Femur (tissue), 1 donor: ENCODE results near the gene SET.

Source experiments
- DNase-seq: peaks from one replicate; pipeline ENCODE4 v3.0.0-alpha.2; 2017

The SET gene

DNA sequence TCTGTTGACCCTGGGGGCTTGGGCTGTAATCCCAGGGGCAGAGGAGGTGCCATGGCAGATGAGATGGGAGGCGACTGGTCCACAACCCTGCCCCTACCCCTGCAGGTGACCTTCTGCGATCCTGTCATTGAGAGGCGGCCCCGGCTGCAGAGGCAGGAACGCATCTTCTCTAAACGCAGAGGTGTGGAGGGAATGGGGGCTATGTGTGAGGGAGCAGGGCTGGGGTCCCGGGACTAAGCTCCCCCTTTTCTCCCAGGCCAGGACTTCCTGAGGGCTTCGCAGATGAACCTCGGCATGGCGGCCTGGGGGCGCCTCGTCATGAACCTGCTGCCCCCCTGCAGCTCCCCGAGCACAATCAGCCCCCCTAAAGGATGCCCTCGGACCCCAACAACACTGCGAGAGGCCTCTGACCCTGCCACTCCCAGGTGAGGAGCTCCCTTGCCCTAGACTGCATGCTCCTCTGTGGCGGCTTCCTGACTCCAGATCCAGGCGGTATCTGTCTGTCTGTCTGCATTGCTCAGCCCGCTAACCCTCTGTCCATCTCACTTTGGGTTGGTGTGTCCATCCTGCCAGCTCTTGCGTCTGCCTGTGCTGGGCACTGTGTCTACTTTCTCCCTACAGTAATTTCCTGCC is 25.0 kb downstream of the SET start:
- no peak for DNase-seq

DNA sequence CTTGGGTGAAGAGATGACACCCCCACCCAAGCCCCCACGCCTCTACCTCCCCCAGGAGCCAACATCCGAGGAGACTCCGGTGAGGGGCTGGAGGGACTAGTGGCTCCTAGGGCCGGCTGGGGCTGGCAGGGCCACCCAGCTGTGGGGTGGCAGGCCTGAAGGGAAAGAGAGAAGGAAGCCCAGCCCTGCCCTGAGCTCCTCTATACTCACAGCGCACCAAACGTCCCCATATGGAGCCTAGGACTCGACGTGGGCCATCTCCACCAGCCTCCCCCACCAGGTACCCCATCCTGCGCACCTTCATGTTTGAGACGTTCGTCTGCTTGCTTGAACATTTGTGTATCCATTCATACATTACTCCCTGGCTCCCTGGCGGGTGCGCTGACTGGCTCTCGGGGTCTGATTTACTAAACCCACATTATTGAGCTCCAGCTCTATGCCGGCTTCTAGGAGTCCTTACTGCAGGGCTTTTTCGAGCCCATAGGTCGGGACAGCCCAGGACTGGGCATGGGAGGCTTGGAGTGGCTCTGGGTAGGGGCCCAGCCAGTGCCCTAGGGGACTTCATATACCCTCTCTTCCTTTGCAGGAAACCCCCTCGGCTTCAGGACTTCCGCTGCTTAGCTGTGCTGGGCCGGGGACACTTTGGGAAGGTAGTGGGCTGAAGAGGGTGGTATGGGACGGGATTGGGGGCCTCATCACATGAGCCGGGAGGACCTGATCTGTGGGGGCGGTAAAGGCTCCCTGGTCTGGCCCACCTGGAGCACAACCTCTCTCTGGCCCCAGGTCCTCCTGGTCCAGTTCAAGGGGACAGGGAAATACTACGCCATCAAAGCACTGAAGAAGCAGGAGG is 25.8 kb downstream of the SET start:
- no peak for DNase-seq

DNA sequence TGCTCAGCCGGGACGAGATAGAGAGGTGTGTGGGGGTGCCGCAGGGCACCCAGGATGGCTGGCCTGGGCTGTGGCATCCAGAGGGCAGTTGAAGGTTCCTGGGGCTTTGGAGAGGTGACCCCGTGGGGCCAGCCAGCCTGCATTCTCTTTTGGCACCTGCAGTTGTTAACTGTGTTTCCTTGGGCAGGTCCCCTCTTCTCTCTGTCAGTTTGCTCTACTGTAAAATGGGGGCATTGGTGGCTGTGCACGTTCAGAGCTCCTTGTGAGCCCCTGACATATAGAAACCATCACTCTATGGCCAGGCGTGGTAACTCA is 26.4 kb downstream of the SET start:
- DNase-seq, result no peak

DNA sequence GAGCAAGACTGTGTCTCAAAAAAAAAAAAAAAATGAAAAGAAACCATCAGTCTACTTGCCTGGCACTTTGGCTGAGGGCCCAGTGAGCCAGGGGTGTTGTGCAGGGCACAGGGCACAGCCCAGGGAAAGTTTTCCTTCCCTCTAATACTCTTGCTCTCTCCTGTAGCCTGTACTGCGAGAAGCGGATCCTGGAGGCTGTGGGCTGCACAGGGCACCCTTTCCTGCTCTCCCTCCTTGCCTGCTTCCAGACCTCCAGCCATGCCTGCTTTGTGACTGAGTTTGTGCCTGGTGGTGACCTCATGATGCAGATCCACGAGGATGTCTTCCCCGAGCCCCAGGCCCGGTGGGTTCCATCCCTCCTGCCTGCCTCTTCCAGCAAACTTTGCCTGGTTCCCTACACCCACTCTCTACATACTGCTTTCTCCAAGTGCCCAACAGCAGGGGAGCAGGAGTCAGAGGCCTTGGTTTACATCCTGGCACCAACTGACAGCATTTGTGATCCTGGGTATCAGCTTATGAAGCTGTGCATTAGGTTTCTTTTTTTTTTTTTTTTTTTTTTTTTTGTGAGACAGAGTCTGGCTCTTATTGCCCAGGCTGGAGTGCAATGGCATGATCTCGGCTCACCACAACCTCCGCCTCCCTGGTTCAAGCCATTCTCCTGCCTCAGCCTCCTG is 27.7 kb downstream of the SET start:
- DNase-seq, result no peak

DNA sequence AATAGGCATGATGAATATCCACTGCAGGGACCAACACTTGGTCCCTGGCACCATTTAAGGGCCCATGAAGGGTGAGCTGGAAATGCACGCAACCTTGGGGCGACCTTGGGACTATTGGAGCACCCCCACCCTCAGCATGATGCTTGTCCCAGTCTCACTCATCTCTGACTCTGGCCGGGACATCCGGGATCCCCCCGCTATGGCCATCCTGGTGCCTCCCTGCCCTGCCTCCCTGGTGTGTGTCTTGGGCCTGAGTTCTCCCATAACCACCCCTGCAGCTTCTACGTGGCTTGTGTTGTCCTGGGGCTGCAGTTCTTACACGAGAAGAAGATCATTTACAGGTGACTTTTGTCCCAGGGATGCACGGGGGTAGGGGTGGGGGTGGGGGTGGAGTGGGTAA is 29.0 kb downstream of the SET start:
- no peak for DNase-seq

DNA sequence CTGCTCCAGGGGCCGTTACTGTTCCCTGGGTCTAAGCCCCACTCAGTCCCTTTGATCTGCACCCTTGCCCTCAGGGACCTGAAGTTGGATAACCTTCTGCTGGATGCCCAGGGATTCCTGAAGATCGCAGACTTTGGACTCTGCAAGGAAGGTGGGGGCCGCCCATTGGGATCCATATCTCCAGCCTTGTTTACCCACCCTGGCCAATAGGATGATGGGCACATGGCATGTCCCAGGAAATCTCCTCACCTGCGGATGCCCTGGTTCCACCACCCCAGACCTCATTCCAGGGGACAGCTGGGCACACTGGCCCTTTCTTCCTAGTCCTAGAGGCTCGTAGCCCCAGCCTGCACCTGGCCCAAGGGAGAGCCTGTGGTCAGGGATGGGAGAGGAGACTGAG is 29.5 kb downstream of the SET start:
- no peak for DNase-seq

DNA sequence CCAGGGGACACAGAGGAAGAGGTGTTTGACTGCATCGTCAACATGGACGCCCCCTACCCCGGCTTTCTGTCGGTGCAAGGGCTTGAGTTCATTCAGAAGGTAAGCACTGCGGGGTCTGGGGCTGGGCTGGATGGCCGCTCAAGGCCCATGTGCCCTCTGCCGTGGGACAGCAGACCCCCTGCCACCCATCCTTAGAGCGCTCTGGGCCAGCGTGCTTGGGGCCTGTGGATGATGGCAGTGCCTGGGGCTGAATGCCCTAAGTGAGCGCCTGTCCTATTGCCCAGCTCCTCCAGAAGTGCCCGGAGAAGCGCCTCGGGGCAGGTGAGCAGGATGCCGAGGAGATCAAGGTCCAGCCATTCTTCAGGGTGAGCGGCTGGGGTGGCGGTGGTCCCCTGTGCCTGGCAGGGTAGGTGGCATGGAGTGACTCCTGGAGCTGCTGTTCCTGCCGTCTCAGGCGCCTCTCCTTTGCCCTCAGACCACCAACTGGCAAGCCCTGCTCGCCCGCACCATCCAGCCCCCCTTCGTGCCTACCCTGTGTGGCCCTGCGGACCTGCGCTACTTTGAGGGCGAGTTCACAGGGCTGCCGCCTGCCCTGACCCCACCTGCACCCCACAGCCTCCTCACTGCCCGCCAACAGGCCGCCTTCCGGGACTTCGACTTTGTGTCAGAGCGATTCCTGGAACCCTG is 31.0 kb downstream of the SET start:
- DNase-seq, result no peak

DNA sequence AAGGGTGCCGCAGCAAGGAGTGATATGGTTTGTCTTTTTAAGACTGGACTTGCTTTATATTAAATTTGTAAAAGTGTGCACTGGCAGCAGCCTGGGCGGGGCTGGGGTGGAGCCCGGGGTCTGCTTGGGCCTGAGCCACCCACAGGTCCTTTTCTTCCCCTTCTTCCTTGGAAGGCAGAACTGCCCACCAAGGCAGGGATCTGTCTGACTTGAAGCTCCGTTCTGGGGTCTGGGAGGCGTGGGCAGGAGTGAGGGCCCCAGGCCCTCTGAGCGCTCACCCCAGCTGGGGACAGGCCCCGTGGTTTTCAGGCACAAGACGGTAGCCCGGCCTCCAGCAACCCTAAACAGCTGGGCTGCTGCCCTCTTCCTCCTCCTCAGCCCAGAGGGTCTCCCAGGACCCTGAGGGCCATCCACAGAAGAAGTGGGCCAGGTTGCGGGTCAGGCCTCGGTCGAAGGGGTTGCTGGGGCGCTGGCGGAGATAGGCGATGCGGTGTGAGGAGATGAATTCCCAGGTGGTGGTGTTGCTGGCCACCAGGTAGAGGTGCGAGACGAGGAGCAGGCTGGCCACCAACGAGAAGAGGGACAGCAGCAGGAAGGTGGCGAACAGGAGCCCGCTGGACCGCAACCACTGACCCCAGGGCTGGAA is 31.9 kb downstream of the SET start:
- DNase-seq, result no peak

DNA sequence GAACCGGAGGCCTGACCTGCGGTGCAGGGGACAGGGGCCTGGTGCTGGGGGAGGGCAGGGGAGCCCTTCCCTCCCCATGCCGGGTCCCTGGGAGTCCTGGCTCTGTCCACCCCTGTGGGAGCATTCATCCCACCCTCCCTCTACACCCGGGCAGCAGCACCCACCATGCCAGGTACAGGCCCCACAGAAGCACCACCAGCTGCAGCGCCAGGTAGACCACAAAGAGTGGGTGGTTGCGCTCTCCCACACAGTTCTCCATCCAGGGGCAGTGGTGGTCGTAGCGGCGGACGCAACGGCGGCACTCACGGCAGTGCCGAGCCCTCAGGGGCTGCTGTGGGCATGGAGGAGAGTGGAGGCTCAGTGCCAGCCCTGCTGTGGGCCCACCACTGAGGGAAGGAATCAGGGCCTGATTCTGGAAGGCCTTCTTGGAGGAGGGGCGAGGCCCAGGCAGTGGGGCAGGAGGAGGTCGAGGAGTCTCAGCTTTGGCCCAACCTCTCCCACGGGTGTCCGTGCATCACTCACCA is 32.5 kb downstream of the SET start:
- DNase-seq, result no peak

DNA sequence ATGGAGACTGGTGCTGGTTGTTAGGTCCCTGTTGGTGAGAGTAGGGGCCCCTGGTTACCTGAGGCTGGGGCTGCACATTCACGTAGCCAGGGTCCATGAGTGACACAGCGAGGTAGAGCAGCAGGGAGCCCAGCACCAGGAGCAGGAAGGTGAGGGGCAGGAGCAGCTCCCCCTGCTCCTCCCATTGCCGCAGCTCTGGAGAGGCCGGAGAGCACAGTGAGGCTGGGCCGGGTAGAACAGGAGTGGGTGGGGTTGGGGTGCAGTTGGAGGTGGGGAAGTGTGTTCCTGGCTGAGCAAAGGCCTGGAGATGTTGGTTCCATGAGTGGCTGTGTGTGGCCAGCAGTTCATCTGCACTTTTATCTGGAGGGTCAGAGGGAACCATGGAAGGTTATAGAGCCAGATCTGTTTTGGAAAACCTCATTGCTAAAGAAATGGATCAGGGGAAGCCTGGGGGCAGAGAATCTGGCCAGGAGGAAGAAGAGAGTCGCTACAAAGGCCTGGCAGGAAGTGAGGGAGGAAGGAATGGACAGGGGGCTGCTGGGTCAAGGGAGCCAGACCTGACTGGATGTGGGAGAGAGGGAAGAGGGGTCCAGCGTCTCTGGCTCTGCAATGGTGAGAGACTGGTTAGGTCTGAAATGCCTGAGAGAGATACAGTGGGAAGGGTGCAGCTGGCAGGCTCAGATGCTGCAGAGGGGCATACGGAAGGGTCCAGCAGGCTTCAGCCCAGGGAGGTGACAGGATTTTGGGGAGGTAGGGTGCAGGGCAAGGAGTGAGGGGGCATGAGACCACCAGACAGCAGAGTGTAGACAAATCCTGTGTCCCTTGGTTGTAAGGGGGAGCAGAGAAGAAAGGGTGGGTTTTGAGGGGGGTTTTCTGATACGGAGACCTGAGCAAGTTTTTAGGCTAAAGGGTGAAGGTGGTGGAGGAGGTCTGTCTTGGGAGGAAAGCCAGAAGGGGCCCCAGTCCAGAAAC is 33.6 kb downstream of the SET start:
- no peak for DNase-seq

DNA sequence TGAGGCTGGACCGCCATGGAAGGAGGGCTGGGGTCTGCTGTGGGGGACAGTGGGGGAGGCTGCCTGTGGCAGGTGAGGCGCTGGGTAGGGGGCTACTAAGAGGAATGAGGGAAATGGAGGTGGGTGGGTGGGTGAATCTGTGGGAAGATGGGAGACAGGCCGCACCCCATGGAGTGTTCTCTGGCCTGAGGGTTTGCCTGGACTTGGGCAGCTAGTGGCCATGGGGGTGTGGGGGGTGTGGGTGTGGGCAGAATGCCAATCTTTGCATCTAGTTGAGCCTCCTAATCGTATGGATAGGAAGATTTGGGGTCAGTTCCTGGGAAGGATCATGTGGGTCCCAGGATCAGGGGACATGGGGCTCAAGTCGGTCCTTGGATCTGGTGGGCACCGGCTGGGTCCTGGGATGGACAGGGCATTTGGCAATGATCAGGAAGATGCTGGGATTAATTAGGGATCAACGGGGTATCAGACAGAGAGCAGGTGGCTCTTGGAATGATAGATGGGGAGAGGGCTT is 34.4 kb downstream of the SET start:
- no peak for DNase-seq

DNA sequence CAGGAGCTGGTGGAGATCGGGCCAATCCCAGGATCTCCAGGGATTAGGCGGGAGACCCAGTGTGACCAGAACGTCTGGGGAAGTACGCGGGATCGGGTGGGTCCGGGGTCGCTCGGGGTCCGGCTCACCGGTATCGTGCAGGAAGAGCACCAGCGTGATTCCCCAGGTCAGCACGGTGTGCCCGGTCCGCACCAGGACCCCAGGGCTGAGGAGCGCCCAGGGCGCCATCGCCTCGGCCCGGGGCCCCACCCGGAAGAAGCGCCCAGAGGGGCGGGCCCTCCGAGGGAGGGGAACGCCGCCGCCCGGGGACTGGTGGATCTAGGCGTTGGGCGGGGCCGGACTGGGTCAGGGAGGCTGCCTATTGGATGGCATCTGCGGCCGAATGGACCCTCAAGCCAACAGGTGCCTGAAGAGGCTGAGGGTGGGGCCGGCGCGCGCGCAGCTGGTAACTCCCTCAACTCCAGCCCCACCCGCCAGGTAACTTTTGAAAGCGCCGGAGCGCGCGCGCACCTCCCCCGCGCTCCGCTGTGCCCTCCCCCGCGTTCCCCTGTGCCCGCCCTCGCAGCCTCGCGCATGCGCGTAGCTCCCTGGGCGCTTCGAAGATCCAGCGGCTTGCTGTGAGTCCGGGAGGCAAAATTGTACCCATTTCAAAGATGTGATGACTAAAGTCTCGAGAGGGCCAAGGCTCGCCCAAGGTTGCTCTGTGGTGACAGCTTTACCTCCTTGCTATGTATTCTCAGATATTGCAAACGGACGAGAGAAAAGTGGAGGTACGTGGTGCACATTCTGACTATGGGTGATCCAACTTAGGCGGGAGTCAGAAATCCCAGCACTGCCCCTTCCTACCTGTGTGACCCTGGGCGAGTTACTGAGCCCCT is 35.1 kb downstream of the SET start, which contains the start of gene ZDHHC12:
TSS of gene ZDHHC12 (minus strand) at position 262 of the 878 bp plus-strand sequence. CDS start at position 228, 34 bp downstream.
- peak; percentile 93 for DNase-seq

DNA sequence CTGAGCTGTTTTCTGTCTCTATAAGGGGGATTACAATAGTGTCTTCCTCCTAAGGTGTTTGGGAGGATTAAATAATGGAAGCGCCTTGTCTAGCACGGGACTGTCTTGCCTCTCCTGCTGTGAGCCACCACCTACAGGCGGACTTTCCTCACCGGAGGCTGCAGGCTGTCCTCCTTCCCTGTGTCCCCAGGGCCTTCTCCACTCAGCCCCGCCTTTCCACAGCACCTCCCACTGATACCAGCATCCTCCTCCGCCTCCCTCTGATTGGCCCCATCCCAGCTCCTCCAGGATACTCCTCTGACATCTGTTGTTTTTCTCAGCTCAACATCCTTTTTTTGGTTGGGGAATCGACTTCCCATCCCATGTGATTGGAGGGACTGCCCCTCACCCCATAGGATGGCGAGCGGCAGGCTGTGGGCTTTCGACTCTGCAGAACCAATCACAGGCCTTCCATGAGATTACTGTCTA is 35.8 kb downstream of the SET start:
- peak; percentile 58 for DNase-seq

DNA sequence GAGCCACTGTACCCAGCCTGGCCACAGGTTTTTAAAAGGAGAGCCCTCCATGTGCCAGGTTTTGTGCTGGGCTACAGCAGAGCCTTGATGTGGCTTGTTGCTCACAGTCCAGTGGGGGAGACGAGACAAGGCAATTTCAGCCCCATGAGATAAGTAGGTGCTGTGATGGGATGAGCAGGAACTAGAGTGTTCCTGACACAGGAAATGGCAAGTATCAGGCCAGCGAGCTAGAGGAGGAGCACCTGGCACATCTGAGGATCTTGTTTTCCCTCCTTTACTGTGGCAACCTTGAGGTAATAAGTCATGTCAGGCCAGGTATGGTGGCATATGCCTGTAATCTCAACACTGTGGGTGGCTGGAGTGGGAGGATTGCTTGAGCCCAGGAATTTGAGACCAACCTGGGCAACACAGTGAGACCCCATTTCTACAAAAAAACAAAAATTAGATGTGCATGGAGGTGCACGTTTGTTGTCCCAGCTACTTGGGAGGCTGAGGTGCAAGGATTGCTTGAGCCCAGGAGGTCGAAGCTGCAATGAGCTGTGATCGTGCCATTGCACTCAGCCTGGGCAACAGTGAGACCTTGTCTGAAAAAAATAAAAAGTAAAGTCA is 38.7 kb downstream of the SET start:
- no peak for DNase-seq

DNA sequence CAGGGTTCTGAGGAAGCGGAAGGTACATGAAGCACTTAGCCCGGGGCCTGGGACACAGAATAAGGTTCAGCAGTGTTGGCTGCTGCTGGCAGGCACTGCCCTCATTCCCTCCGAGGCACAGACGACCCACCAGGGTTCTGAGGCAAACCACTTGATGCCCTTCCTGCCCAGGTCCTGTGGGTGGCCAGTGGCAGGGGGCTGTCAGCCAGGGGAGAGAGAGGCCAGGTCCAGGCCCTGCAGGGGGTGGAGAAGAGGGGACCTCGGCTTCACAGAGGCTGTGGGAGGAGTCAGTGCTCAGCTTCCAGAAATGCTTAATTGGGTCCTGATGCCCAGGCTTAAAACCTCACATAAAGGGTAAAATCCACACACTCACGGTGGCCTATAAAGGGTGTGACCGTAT is 39.3 kb downstream of the SET start:
- DNase-seq, result no peak

DNA sequence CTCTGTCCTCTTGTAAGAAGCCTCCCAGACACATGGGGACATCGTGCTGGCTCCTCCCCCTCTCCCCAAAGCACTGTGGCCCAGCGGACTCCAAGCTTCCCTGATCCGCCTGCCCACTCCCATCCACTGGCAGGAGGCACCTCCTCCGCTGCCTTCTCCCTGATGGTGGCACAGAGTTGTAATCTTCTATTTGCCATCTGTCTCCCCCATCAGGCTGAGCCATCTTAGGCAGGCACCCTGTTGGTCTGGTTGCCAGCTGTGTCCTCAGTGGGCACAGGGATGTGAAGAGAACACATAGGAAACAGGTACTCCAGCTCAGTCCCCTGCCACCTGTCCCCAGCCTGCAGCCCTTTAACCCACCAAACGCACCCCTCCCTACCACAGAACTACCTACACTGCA is 40.3 kb downstream of the SET start:
- DNase-seq, result no peak

DNA sequence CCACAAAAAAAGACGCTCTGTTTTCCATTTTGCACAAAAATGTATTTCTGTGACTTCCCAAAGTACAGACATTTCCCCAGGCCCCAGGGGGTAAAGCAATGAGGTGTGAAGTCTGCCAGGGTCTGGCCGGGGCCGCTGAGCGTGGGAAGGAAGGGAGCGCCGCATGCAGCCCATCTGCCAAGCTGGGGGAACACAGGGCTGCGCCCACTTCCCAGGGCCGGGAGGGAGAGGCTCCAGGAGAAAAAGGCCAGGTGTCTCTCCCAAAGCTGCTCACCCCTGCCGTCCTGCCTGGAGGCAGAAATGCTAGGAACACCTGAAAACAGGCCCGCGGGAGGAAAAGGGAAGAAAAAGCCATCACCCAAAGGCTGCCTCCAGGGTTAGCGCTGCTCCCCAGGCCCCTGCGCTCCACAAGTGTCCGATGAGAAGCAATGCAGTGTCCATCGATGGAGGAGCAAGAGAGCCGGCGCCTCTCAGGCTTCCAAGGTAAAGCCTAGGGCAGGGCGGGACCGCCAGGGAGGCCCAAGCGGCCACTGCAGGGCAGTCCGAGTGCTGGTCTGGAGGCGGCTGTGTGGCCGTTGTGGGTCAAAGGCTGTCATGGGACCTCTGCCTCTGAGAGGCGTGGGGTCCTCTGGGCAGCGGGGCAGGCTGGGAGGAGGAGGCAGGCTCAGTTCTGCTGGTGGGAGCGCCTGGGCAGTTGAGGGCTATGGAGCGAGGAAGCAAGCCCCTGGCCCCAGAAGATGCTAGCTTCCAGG is 40.9 kb downstream of the SET start:
- no peak for DNase-seq

DNA sequence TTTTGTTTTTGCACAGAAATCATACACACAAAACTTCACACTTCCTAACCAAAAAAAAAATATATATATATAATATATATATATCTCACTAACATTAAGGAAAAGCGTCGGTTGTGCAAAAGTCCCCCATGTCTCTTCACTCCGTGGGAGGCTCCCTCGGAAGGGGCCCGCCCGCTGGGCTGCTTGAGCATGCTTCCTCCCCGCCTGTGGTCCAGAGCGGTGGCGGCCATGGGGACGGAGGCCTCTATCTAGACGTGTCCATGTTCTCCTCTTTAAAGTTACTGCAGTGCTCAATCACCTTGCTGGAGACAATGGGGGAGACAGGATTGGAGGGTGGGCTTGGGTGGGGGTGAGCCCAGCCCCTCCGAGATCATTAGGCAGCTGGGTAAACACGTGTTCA is 42.1 kb downstream of the SET start:
- DNase-seq, result no peak

DNA sequence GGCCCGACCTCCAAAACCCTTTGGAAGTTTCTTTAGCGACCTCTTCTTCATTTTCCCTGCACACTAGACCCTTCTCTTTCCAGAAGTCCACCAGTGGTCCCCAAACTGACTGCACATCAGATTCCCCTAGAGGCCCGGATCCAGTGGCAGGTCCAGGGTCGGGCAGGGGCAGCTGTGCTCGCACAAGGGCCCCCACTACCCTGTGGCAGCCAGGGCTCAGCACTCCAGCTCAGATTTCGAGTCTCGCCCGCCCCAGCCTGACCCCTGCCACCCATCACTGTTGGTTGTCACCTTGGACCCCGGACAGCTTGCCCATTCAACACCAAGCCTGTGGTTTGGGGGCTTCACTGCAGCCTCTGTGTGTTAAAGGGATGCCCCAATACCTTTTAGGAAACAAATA is 42.7 kb downstream of the SET start:
- DNase-seq, result no peak
